WTC11 (cell line): ENCODE measurements around the gene EIF4E3. TPM values are rescaled to one million over a fixed set of nuclear protein-coding genes. Genes with fewer than 3 reads are reported as not detected.

Experiments
- ATAC-seq: fragments of 200-7000 bp; cut with Tn5 transposase; 2 replicates; pipeline ENCODE4 v1.10.0; 2021; ENCODE audit warnings: mild to moderate bottlenecking, moderate library complexity
- CTCF ChIA-PET: fragments of 300-600 bp; sonication (Branson Sonifier 250); formaldehyde crosslinking; loops from one replicate; lab custom pipeline; 2021; ENCODE audit warnings: antibody characterized with exemption; lab: Charles Lee
- POLR2A ChIA-PET: fragments of 350-600 bp; sonication (Branson Sonifier 250); formaldehyde crosslinking; loops from one replicate; lab custom pipeline; 2021; ENCODE audit warnings: antibody characterized with exemption; lab: Charles Lee
- DNase-seq: peaks from one replicate; pipeline ENCODE4 v3.0.0; 2021; ENCODE audit warnings: low spot score
- H3K27ac Mint-ChIP-seq: 2 replicates; pipeline ENCODE4 v1.8.0; 2021; ENCODE audit warnings: mixed read lengths
- H3K27me3 Mint-ChIP-seq: 2 replicates; pipeline ENCODE4 v1.8.0; 2021; ENCODE audit warnings: low read depth, mild to moderate bottlenecking, moderate library complexity, mixed read lengths
- H3K36me3 Mint-ChIP-seq: 2 replicates; pipeline ENCODE4 v1.8.0; 2021; ENCODE audit warnings: mixed read lengths
- H3K4me1 Mint-ChIP-seq: 2 replicates; pipeline ENCODE4 v1.8.0; 2022; ENCODE audit warnings: mixed read lengths
- H3K4me3 Mint-ChIP-seq: 2 replicates; pipeline ENCODE4 v1.8.0; 2021; ENCODE audit warnings: mild to moderate bottlenecking, moderate library complexity, mixed read lengths
- H3K9me3 Mint-ChIP-seq: 2 replicates; pipeline ENCODE4 v1.8.0; 2021; ENCODE audit warnings: mixed read lengths
- ARID4B ChIP-seq: sonication (generic); formaldehyde crosslinking; IDR thresholded peaks from 2 replicates; pipeline ENCODE4 v1.8.0; 2023; ENCODE audit warnings: missing genetic modification reagents, mild to moderate bottlenecking, borderline replicate concordance
- ATF1 ChIP-seq: sonication (generic); formaldehyde crosslinking; IDR thresholded peaks from 2 replicates; pipeline ENCODE4 v1.8.1; 2023; ENCODE audit warnings: mild to moderate bottlenecking, moderate library complexity, missing genetic modification reagents
- CREB1 ChIP-seq: sonication (generic); formaldehyde crosslinking; IDR thresholded peaks from 2 replicates; pipeline ENCODE4 v1.8.0; 2023; ENCODE audit warnings: mild to moderate bottlenecking, missing genetic modification reagents
- E2F4 ChIP-seq: sonication (generic); formaldehyde crosslinking; IDR thresholded peaks from 2 replicates; pipeline ENCODE4 v1.8.1; 2022; ENCODE audit warnings: low read depth, mild to moderate bottlenecking, moderate library complexity, missing genetic modification reagents, borderline replicate concordance
- ELF4 ChIP-seq: sonication (generic); formaldehyde crosslinking; IDR thresholded peaks from 2 replicates; pipeline ENCODE4 v1.8.1; 2022; ENCODE audit warnings: low read depth, mild to moderate bottlenecking, moderate library complexity, missing genetic modification reagents
- EMX1 ChIP-seq: fragments of 250-450 bp; sonication (Bioruptor Pico); IDR thresholded peaks from 2 replicates; pipeline ENCODE4 v1.8.0; 2021; ENCODE audit warnings: mild to moderate bottlenecking
- ESRRA ChIP-seq: sonication (generic); formaldehyde crosslinking; IDR thresholded peaks from 2 replicates; pipeline ENCODE4 v1.8.1; 2022; ENCODE audit warnings: mild to moderate bottlenecking, missing genetic modification reagents, borderline replicate concordance
- FOXK1 ChIP-seq: sonication (generic); formaldehyde crosslinking; IDR thresholded peaks from 2 replicates; pipeline ENCODE4 v1.8.0; 2022; ENCODE audit warnings: mild to moderate bottlenecking, moderate library complexity, missing genetic modification reagents
- HMGA2 ChIP-seq: fragments of 250-450 bp; sonication (Bioruptor Pico); IDR thresholded peaks from 2 replicates; pipeline ENCODE4 v1.4.0; 2021; ENCODE audit warnings: mild to moderate bottlenecking, moderate library complexity
- MAX ChIP-seq: sonication (generic); formaldehyde crosslinking; IDR thresholded peaks from 2 replicates; pipeline ENCODE4 v1.8.0; 2022; ENCODE audit warnings: mild to moderate bottlenecking, missing genetic modification reagents
- MXD4 ChIP-seq: fragments of 250-450 bp; sonication (Bioruptor Pico); IDR thresholded peaks from 2 replicates; pipeline ENCODE4 v1.8.0; 2021; ENCODE audit warnings: mild to moderate bottlenecking, moderate library complexity, borderline replicate concordance
- NR1H2 ChIP-seq: sonication (generic); formaldehyde crosslinking; IDR thresholded peaks from 2 replicates; pipeline ENCODE4 v1.9.0; 2021; ENCODE audit warnings: mild to moderate bottlenecking, moderate library complexity, missing genetic modification reagents
- NR2C2 ChIP-seq: sonication (generic); formaldehyde crosslinking; IDR thresholded peaks from 2 replicates; pipeline ENCODE4 v1.8.0; 2022; ENCODE audit warnings: mild to moderate bottlenecking, missing genetic modification reagents
- OVOL2 ChIP-seq: fragments of 250-450 bp; sonication (Bioruptor Pico); IDR thresholded peaks from 2 replicates; pipeline ENCODE4 v1.9.0; 2021; ENCODE audit warnings: mild to moderate bottlenecking, borderline replicate concordance
- RORB ChIP-seq: fragments of 250-450 bp; sonication (Bioruptor Pico); IDR thresholded peaks from 2 replicates; pipeline ENCODE4 v1.9.0; 2021; ENCODE audit warnings: mild to moderate bottlenecking
- TCF7 ChIP-seq: sonication (generic); formaldehyde crosslinking; IDR thresholded peaks from 2 replicates; pipeline ENCODE4 v1.8.0; 2022; ENCODE audit warnings: mild to moderate bottlenecking, low read depth, missing genetic modification reagents, moderate library complexity
- ZBTB21 ChIP-seq: sonication (generic); formaldehyde crosslinking; IDR thresholded peaks from 2 replicates; pipeline ENCODE4 v1.8.1; 2023; ENCODE audit warnings: mild to moderate bottlenecking, missing genetic modification reagents, borderline replicate concordance
- ZNF263 ChIP-seq: sonication (generic); formaldehyde crosslinking; IDR thresholded peaks from 2 replicates; pipeline ENCODE4 v1.8.1; 2022; ENCODE audit warnings: low read depth, mild to moderate bottlenecking, moderate library complexity, missing genetic modification reagents
- ZNF281 ChIP-seq: sonication (generic); formaldehyde crosslinking; IDR thresholded peaks from 2 replicates; pipeline ENCODE4 v1.8.0; 2023; ENCODE audit warnings: mild to moderate bottlenecking, missing genetic modification reagents
- ZNF317 ChIP-seq: sonication (generic); formaldehyde crosslinking; IDR thresholded peaks from 2 replicates; pipeline ENCODE4 v1.8.1; 2023; ENCODE audit warnings: low read depth, mild to moderate bottlenecking, moderate library complexity, missing genetic modification reagents, borderline replicate concordance
- total RNA-seq: library from RNA; stranded (reverse); gene quantifications from 3 replicates; pipeline ENCODE4 v1.2.3, GENCODE V29; 2021
- TF ChIP-seq, protein P1 (sequence below): sonication (generic); formaldehyde crosslinking; IDR thresholded peaks from 2 replicates; pipeline ENCODE4 v1.8.0; 2023; ENCODE audit warnings: missing genetic modification reagents

EIF4E3 gene
- total RNA-seq, 1 experiment from 2014 or later = 16.5 TPM

- no peak overlapping the region for H3K4me3 Mint-ChIP-seq
- POLR2A ChIA-PET = no interaction called here
- TF ChIP-seq OVOL2 (CRISPR knock-in tag) = no peak
- TF ChIP-seq NR2C2 (CRISPR knock-in tag) = no peak
- no peak for TF ChIP-seq MAX (CRISPR knock-in tag)
- no peak for TF ChIP-seq TCF7 (CRISPR knock-in tag)
- no peak for TF ChIP-seq ELF4 (CRISPR knock-in tag)
- TF ChIP-seq ARID4B (CRISPR knock-in tag) = no peak
- TF ChIP-seq MXD4 (CRISPR knock-in tag) = no peak
- TF ChIP-seq ESRRA (CRISPR knock-in tag) = no peak
- TF ChIP-seq ATF1 (CRISPR knock-in tag) = no peak
- no peak for TF ChIP-seq RORB (CRISPR knock-in tag)
- TF ChIP-seq ZNF263 = no peak
- TF ChIP-seq EMX1 (CRISPR knock-in tag) = no peak
- TF ChIP-seq, all 79 proteins: peak for 0
- no peak overlapping the region for H3K27ac Mint-ChIP-seq
- peaks cover 25% of the 10 kb centered on the region for H3K27me3 Mint-ChIP-seq
- H3K36me3 Mint-ChIP-seq = no peaks in the 10 kb centered on the region
- H3K9me3 Mint-ChIP-seq = no peaks in the 10 kb centered on the region
- peaks cover 14% of the 10 kb centered on the region for H3K4me1 Mint-ChIP-seq
- ATAC-seq (no peak), DNase-seq (no peak)
- CTCF ChIA-PET = interaction anchor here (1.3 kb wide), 1 partner anchor 138 kb away, joined by 3 read pairs; no protein-coding TSS in a partner anchor
These were observed 4.2 kb downstream of the EIF4E3 start for GRCh38 chr3:71721002-71721401.

- no peaks in the 10 kb centered on the region for H3K4me1 Mint-ChIP-seq
- no peak overlapping the region for H3K4me3 Mint-ChIP-seq
- DNase-seq (no peak), ATAC-seq (no peak)
- peaks cover 4% of the 10 kb centered on the region for H3K27me3 Mint-ChIP-seq
- no peak overlapping the region for H3K27ac Mint-ChIP-seq
- POLR2A ChIA-PET = no interaction called here
- CTCF ChIA-PET = no interaction called here
- no peaks in the 10 kb centered on the region for H3K9me3 Mint-ChIP-seq
- no peaks in the 10 kb centered on the region for H3K36me3 Mint-ChIP-seq
- TF ChIP-seq ZNF281 (CRISPR knock-in tag) (no peak), ZNF317 (CRISPR knock-in tag) (no peak), CREB1 (no peak), HMGA2 (CRISPR knock-in tag) (no peak), ZBTB21 (no peak), E2F4 (CRISPR knock-in tag) (no peak), NR1H2 (CRISPR knock-in tag) (no peak), ARID4B (CRISPR knock-in tag) (no peak), FOXK1 (no peak), ATF1 (CRISPR knock-in tag) (no peak)
- TF ChIP-seq, protein P1, sequence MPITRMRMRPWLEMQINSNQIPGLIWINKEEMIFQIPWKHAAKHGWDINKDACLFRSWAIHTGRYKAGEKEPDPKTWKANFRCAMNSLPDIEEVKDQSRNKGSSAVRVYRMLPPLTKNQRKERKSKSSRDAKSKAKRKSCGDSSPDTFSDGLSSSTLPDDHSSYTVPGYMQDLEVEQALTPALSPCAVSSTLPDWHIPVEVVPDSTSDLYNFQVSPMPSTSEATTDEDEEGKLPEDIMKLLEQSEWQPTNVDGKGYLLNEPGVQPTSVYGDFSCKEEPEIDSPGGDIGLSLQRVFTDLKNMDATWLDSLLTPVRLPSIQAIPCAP (CRISPR knock-in tag) = no peak
These were observed 7.1 kb downstream of the EIF4E3 start for GRCh38 chr3:71718072-71718471.
